ENCODE data around the gene EXOC4.

- TF ChIP-seq POLR2A (IDR thresholded peaks at IDR 0.05) = no peak
- TF ChIP-seq CTCF (IDR thresholded peaks at IDR 0.05) = no peak
- TF ChIP-seq POLR2AphosphoS5 (IDR thresholded peaks at IDR 0.05; ENCODE audit: insufficient read depth in 1 of 2, low read depth in 1 of 2) = no peak
Measured at GRCh38 chr7:133859231-133859630, 606.4 kb downstream of the EXOC4 start.

All from vagina (tissue), 2 donors.